ENCODE measurements around the gene TSPEAR.
"Not testable (repeated sequence)": the region's sequence is repeated elsewhere in the genome, so short reads cannot be mapped to it uniquely, and the experiment has no call there.

Gene TSPEAR

GRCh38 chr21:44702111-44702972 is 9.0 kb downstream of the TSPEAR start:
- no peak for DNase-seq (ENCODE audit: low read depth in 2 of 2)

GRCh38 chr21:44701541-44701940 is 9.8 kb downstream of the TSPEAR start:
- DNase-seq (ENCODE audit: low read depth in 2 of 2) = no peak

- no peak for DNase-seq (ENCODE audit: low read depth in 2 of 2)
Measured at GRCh38 chr21:44701023-44701400, 10.4 kb downstream of the TSPEAR start.

GRCh38 chr21:44700101-44701022 is 11.0 kb downstream of the TSPEAR start:
- DNase-seq (ENCODE audit: low read depth in 2 of 2) = no peak

GRCh38 chr21:44699502-44700001 is 11.8 kb downstream of the TSPEAR start:
- DNase-seq (ENCODE audit: low read depth in 2 of 2) = no peak

GRCh38 chr21:44697811-44698734 is 13.3 kb downstream of the TSPEAR start:
- DNase-seq (ENCODE audit: low read depth in 2 of 2) = no peak

- not testable (repeated sequence) for DNase-seq (ENCODE audit: low read depth in 2 of 2)
Measured at GRCh38 chr21:44697172-44697810, 14.1 kb downstream of the TSPEAR start, which contains the start of gene KRTAP10-12. TSS of gene KRTAP10-12 (plus strand) at chr21:44697172. CDS start at chr21:44697202, 30 bp downstream.

GRCh38 chr21:44696572-44696971 is 14.8 kb downstream of the TSPEAR start:
- DNase-seq (ENCODE audit: low read depth in 2 of 2) = no peak

- DNase-seq (ENCODE audit: low read depth in 2 of 2) = no peak
Measured at GRCh38 chr21:44695641-44696040, 15.7 kb downstream of the TSPEAR start.

GRCh38 chr21:44695184-44695583 is 16.2 kb downstream of the TSPEAR start:
- no peak for DNase-seq (ENCODE audit: low read depth in 2 of 2)

- DNase-seq (ENCODE audit: low read depth in 2 of 2) = no peak
Measured at GRCh38 chr21:44694776-44695175, 16.6 kb downstream of the TSPEAR start.

GRCh38 chr21:44692798-44693512 is 18.4 kb downstream of the TSPEAR start:
- DNase-seq (ENCODE audit: low read depth in 2 of 2) = no peak

GRCh38 chr21:44691686-44692085 is 19.7 kb downstream of the TSPEAR start:
- DNase-seq (ENCODE audit: low read depth in 2 of 2) = no peak

- DNase-seq (ENCODE audit: low read depth in 2 of 2) = not testable (repeated sequence)
Measured at GRCh38 chr21:44689740-44690139, 21.6 kb downstream of the TSPEAR start.

GRCh38 chr21:44687671-44688070 is 23.7 kb downstream of the TSPEAR start:
- DNase-seq (ENCODE audit: low read depth in 2 of 2) = no peak

- DNase-seq (ENCODE audit: low read depth in 2 of 2) = no peak
Measured at GRCh38 chr21:44686843-44687561, 24.4 kb downstream of the TSPEAR start.

- no peak for DNase-seq (ENCODE audit: low read depth in 2 of 2)
Measured at GRCh38 chr21:44686000-44686781, 25.2 kb downstream of the TSPEAR start.

GRCh38 chr21:44685050-44685449 is 26.3 kb downstream of the TSPEAR start:
- DNase-seq (ENCODE audit: low read depth in 2 of 2) = not testable (repeated sequence)

GRCh38 chr21:44684483-44684882 is 26.9 kb downstream of the TSPEAR start:
- no peak for DNase-seq (ENCODE audit: low read depth in 2 of 2)
